Left ventricle myocardium inferior (tissue), 1 donor: ENCODE data around the gene ARHGAP26. TPM values are rescaled to one million over a fixed set of nuclear protein-coding genes. Genes with fewer than 3 reads are reported as not detected.
A peak's percentile ranks its signal among the peaks of the same experiment; 100 is the strongest.

ENCODE experiments used
- DNase-seq: peaks from one replicate; pipeline ENCODE4 v3.0.0-alpha.2; 2020
- H3K27ac ChIP-seq: fragments of 200-600 bp; replicated peaks from 2 replicates; pipeline ENCODE4 v1.8.0; 2021
- H3K27me3 ChIP-seq: fragments of 200-600 bp; 2 replicates; pipeline ENCODE4 v1.8.0; 2021; ENCODE audit warnings: low read depth
- H3K36me3 ChIP-seq: fragments of 200-600 bp; 2 replicates; pipeline ENCODE4 v1.8.0; 2021
- H3K4me1 ChIP-seq: fragments of 200-600 bp; 2 replicates; pipeline ENCODE4 v1.8.0; 2021
- H3K4me3 ChIP-seq: fragments of 200-600 bp; 2 replicates; pipeline ENCODE4 v1.8.0; 2021; ENCODE audit warnings: mild to moderate bottlenecking, moderate library complexity
- H3K9me3 ChIP-seq: fragments of 200-600 bp; replicated peaks from 2 replicates; pipeline ENCODE4 v1.8.0; 2021
- CTCF ChIP-seq: fragments of 200-600 bp; IDR thresholded peaks from 2 replicates; pipeline ENCODE4 v1.8.0; 2021; ENCODE audit warnings: antibody characterized with exemption, mild to moderate bottlenecking, borderline replicate concordance
- intact Hi-C: fragments of 100-400 bp; cut with micrococcal nuclease; formaldehyde crosslinking; loops from one replicate; pipeline ENCODE4 v1.11.0; 2022
- total RNA-seq: library from RNA; stranded (reverse); fragmentation: NEBNext Ultra II Directional; extraction: Animal tissue kit (Norgen Biotek cat#: 25700); gene quantifications from one replicate; pipeline ENCODE4 v1.2.1, GENCODE V29; 2021
- donor health status: DM: no; HTN: yes; CAD: no; lungs with severe emphysema.

ARHGAP26 gene
- total RNA-seq, 1 donor from 2014 or later, result 35.7 TPM

GRCh38 chr5:143108498-143109128 is 338.4 kb downstream of the ARHGAP26 start:
- H3K27ac ChIP-seq, result peak overlapping the region; percentile 57
- H3K36me3 ChIP-seq, result no peaks in the 10 kb centered on the region
- DNase-seq, result peak; percentile 62
- no peaks in the 10 kb centered on the region for H3K9me3 ChIP-seq
- H3K4me3 ChIP-seq, result no peak overlapping the region
- TF ChIP-seq CTCF, result no peak
- intact Hi-C loops, result no loop called here
- peaks cover 70% of the 10 kb centered on the region for H3K4me1 ChIP-seq
- no peaks in the 10 kb centered on the region for H3K27me3 ChIP-seq

- peaks cover 72% of the 10 kb centered on the region for H3K4me1 ChIP-seq
- no peak for DNase-seq
- no peaks in the 10 kb centered on the region for H3K9me3 ChIP-seq
- no peak overlapping the region for H3K4me3 ChIP-seq
- H3K27me3 ChIP-seq, result no peaks in the 10 kb centered on the region
- intact Hi-C loops, result no loop called here
- H3K36me3 ChIP-seq, result no peaks in the 10 kb centered on the region
- no peak for TF ChIP-seq CTCF
- peak overlapping the region; percentile 4 for H3K27ac ChIP-seq
Measured at GRCh38 chr5:143110591-143110990, 340.4 kb downstream of the ARHGAP26 start.

GRCh38 chr5:143111799-143112198 is 341.6 kb downstream of the ARHGAP26 start:
- no peak for TF ChIP-seq CTCF
- H3K27me3 ChIP-seq, result no peaks in the 10 kb centered on the region
- no peaks in the 10 kb centered on the region for H3K9me3 ChIP-seq
- no peak overlapping the region for H3K4me3 ChIP-seq
- intact Hi-C loops, result no loop called here
- DNase-seq, result no peak
- H3K36me3 ChIP-seq, result no peaks in the 10 kb centered on the region
- peaks cover 75% of the 10 kb centered on the region for H3K4me1 ChIP-seq
- H3K27ac ChIP-seq, result peak overlapping the region; percentile 4

- Histone ChIP-seq H3K27ac (no peak overlapping the region), H3K4me3 (no peak overlapping the region), H3K9me3 (no peaks in the 10 kb centered on the region), H3K27me3 (no peaks in the 10 kb centered on the region), H3K4me1 (peaks cover 73% of the 10 kb centered on the region), H3K36me3 (no peaks in the 10 kb centered on the region)
- DNase-seq, result no peak
- intact Hi-C loops, result no loop called here
- no peak for TF ChIP-seq CTCF
Measured at GRCh38 chr5:143113461-143113860, 343.3 kb downstream of the ARHGAP26 start.

GRCh38 chr5:143114481-143114880 is 344.3 kb downstream of the ARHGAP26 start:
- no peak for DNase-seq
- Histone ChIP-seq H3K27me3 (no peaks in the 10 kb centered on the region), H3K4me1 (peaks cover 73% of the 10 kb centered on the region), H3K4me3 (no peak overlapping the region), H3K27ac (no peak overlapping the region), H3K9me3 (no peaks in the 10 kb centered on the region), H3K36me3 (no peaks in the 10 kb centered on the region)
- intact Hi-C loops, result no loop called here
- TF ChIP-seq CTCF, result no peak
